T-helper 22 cell (primary cell): ENCODE results near the gene PGM5.
"Not testable (repeated sequence)": the region's sequence is repeated elsewhere in the genome, so short reads cannot be mapped to it uniquely, and the experiment has no call there.

ENCODE experiments used
- DNase-seq: peaks from one replicate; pipeline ENCODE4 v3.0.0-alpha.2; 2020; ENCODE audit warnings: low read depth

Gene PGM5

GRCh38 chr9:68377723-68378122 is 21.3 kb downstream of the PGM5 start:
- not testable (repeated sequence) for DNase-seq

- not testable (repeated sequence) for DNase-seq
These were observed 27.5 kb downstream of the PGM5 start for GRCh38 chr9:68383894-68384293.

DNA sequence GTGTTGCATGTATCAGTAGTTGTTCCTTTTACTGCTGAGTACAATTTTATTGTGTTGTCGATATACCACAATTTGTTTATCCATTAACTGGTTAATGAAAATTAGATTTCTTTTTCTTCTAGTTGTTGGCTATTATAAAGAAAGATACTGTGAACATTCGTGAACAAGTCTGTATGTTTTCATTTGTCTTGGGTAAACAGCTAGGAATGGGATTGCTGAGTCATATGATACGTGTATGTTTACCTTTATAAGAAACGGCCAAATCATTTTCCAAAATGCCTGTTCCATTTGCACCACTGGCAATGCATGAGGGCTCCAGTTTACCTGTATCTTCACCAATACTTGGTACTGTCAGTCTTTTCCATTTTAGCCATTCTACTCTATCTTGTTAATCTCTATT is 33.1 kb downstream of the PGM5 start:
- DNase-seq, result not testable (repeated sequence)

DNA sequence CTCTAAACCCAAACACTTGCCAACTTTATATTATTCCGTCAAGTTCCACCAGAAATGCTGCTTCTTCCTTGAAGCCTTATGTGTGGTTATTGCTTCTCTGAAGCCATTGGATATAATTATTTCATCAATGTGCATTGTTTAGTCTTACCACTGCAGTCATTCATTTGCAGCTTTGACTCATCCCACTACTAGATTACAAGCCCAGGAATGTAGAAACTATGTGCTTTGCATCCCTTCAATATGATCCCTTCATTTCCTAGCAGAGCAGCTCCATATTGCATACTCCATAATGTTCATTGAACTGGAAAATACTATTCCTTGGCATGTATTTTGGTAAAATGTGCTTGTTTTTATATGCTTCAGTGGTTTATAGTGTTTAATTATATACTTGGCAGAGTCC is 34.3 kb downstream of the PGM5 start:
- not testable (repeated sequence) for DNase-seq

DNA sequence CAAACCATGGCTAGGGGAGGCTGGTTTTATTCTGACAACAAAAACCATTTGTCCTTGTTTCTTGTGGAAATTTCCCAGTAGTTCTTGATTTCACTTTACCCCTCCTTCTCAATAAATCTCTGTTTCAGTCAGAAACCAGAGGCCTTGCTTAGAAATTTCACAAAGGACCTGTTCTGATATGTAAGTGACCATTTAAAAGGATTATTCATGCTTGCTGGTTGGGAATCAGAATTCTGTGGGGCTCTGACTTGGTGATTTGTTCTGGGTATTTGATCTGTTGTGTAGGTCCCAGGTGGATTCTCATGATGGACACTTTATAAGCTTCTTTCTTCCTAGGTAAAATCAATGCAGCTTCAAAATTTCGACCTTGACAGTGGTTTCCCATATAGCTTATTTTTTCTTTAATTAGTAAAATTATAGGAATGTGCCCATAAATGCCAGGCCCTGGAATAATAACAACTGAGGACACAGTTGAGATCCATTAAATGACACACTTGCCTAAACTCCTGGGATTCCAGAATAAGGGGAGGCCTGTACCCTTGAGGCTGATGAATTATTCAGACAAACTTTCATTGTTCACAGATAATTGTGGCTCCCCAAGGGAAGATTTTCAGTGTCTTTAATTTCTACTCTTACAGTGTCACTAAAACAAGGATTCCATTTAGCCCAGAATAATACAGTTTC is 40.1 kb downstream of the PGM5 start:
- not testable (repeated sequence) for DNase-seq

DNA sequence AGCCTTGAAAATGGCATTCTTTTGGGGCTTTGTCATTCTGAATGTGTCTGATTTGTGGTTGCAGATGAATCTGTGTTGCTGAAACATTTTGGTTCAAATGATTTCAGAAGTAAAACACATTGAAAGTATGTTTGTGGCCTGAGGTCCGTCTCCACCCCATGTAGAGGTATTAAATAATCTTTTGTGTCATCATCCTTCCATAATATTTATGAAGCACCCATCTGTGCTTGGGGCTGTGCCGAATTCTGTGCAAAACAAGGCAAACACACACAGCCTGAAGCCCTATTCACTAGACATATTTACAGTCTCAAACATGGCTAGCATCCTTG is 40.6 kb downstream of the PGM5 start:
- not testable (repeated sequence) for DNase-seq

- DNase-seq, result not testable (repeated sequence)
These were observed 41.4 kb downstream of the PGM5 start for GRCh38 chr9:68397796-68398195.

- DNase-seq, result not testable (repeated sequence)
These were observed 41.9 kb downstream of the PGM5 start for GRCh38 chr9:68398324-68398723.

GRCh38 chr9:68404421-68405185 is 48.2 kb downstream of the PGM5 start:
- not testable (repeated sequence) for DNase-seq

GRCh38 chr9:68411865-68412264 is 55.5 kb downstream of the PGM5 start:
- not testable (repeated sequence) for DNase-seq

GRCh38 chr9:68412754-68413153 is 56.3 kb downstream of the PGM5 start:
- DNase-seq, result not testable (repeated sequence)

DNA sequence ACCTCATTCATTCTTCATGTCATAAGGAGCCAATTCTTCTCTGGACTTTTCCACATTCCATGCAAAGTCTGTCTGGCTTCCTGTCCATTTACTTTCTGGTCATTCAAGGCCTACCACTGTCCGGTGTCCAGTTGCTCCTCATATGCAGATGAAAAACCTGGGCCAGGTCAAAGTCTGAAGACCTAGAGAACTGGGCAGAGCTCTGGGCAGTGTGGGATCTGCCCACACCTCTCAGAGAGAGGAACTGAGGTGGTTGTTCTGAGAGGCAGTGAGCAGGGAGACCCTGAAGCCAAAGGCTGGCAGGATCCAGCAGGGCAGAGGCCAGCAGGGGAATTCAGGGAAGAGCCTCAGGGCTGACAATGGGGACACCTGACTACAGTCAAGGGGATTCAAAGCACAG is 58.7 kb downstream of the PGM5 start:
- DNase-seq, result not testable (repeated sequence)

- no peak for DNase-seq
These were observed 60.6 kb downstream of the PGM5 start for GRCh38 chr9:68416936-68417564.

GRCh38 chr9:68417762-68418161 is 61.4 kb downstream of the PGM5 start:
- no peak for DNase-seq

GRCh38 chr9:68418259-68418845 is 61.9 kb downstream of the PGM5 start:
- no peak for DNase-seq

DNA sequence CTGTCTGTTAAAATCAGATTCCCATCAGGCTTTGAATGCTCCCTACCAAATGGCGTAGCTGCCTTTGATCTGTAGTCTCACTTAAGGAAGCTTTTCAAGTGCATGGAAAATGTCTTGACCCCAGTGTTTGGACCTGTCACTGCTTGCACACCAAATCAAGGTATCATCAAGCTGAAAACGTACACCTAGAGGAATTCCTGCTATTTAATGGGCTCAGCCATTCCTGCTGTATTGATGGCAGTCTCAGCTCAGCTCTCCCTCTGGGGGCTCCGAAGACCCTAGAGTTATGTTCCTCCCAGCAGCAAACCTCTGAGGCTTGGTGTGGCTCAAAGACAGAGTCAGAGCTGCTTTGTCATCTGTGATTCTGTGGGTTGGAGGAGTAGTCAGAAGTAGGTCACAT is 63.5 kb downstream of the PGM5 start:
- DNase-seq, result no peak

GRCh38 chr9:68426755-68427154 is 70.3 kb downstream of the PGM5 start:
- DNase-seq, result no peak

GRCh38 chr9:68427216-68427977 is 71.0 kb downstream of the PGM5 start:
- no peak for DNase-seq

DNA sequence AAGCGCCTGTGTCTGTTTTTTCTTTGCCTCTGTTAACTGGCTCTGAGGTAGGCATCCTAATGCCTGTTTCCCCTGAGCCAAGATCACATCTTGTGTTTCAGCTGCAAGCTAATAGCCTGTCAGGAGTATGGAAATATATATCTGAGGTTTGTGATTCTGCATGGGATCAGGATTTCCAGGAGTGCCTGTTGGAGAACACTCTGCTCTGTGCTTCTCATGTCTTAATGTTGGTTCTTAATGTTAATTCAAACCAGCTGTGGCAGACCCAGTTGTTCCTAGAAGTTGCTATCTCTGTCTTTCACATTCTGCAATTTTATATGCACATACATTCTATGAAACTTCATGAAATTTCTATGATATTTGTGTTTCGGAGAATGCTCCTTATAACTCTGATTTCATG is 72.1 kb downstream of the PGM5 start:
- DNase-seq, result no peak

DNA sequence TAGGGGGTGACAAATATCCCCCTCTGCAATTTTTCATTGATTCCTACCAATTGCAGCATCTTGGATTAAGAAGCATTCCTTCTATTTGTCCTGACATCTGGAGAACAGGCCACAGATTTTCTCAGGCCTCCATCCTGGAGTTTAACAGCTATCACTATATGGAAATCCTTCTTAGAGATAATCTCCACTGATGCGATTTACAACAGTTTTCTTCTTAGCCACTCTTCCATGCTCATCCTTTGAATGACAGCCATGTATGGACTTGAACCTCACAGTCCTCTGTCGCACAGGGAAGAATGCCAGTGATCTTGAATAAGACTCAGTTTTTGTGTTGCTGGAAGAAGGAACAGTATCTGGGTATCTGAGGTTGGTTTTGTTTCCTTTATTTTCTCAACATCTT is 73.2 kb downstream of the PGM5 start:
- no peak for DNase-seq

DNA sequence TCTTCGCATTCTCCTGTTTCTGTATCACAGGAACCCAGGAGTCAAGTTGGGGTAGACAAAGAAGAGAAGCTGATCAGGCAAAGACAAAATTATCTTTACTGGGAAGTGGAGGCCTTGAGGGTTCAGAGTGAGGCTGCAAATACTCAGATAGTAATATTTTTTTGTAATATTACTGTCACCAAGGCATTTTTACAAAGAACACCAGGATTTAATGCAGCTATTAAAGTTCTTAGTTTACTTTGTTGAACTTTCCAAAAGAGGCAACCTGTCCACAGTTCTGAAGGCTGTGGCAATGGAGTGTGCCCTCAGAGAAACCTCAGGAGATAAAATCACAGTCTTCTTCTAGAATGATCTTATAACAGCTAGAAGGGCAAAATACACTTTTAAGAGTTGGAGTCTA is 74.9 kb downstream of the PGM5 start:
- no peak for DNase-seq

GRCh38 chr9:68433531-68434110 is 77.2 kb downstream of the PGM5 start:
- DNase-seq, result no peak
